Right hindlimb (tissue), 1 donor: ENCODE data around the gene C14orf93.
"Not testable (repeated sequence)": the region's sequence is repeated elsewhere in the genome, so short reads cannot be mapped to it uniquely, and the experiment has no call there.

Experiments
- DNase-seq: peaks from one replicate; pipeline ENCODE4 v3.0.0-alpha.2; 2018

C14orf93 gene

GRCh38 chr14:22972313-22972930, 37.5 kb downstream of the C14orf93 start:
- no peak for DNase-seq

- no peak for DNase-seq
Measured at GRCh38 chr14:22971152-22971551, 38.8 kb downstream of the C14orf93 start.

- DNase-seq = no peak
Measured at GRCh38 chr14:22966783-22967269, 43.1 kb downstream of the C14orf93 start.

GRCh38 chr14:22965916-22966782, 43.8 kb downstream of the C14orf93 start:
- DNase-seq = not testable (repeated sequence)

- DNase-seq = no peak
Measured at GRCh38 chr14:22962061-22962676, 47.8 kb downstream of the C14orf93 start.

GRCh38 chr14:22955702-22956569, 54.0 kb downstream of the C14orf93 start:
- no peak for DNase-seq

- no peak for DNase-seq
Measured at GRCh38 chr14:22952418-22952817, 57.5 kb downstream of the C14orf93 start.

- not testable (repeated sequence) for DNase-seq
Measured at GRCh38 chr14:22951795-22952194, 58.1 kb downstream of the C14orf93 start.

- DNase-seq = no peak
Measured at GRCh38 chr14:22945642-22946041, 64.3 kb downstream of the C14orf93 start.

- no peak for DNase-seq
Measured at GRCh38 chr14:22939684-22940083, 70.3 kb downstream of the C14orf93 start.
